ENCODE measurements around the gene ETFDH. TPM values are rescaled to one million over a fixed set of nuclear protein-coding genes. Genes with fewer than 3 reads are reported as not detected.
"Not testable (repeated sequence)": the region's sequence is repeated elsewhere in the genome, so short reads cannot be mapped to it uniquely, and the experiment has no call there.

ETFDH gene
- total RNA-seq, 1 donor from 2014 or later, result 30.4 TPM

DNA sequence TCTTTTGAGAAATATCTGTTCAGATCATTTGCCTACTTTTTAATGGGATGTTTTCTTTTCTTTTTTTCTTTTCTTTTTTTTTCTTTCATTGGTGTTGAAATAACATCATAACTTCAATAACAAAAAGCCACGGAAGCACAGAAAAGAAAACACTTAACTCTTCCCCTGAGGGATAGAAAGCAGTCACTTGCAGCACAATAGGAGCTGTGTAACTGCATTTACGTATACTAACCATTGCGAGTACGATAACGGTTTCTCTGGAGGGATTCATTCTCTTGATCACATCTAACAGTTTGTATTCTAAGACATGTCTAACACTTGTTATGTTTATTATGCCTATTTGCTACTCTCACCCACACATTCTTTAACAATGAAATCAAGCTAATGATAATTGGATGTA, 27.7 kb upstream of the ETFDH start:
- ATAC-seq (no peak), DNase-seq (no peak)
- Histone ChIP-seq H3K27ac (no peak overlapping the region), H3K36me3 (no peaks in the 10 kb centered on the region), H3K4me1 (no peaks in the 10 kb centered on the region), H3K9me3 (no peaks in the 10 kb centered on the region), H3K27me3 (no peaks in the 10 kb centered on the region), H3K4me3 (no peak overlapping the region)
- TF ChIP-seq, protein P1, sequence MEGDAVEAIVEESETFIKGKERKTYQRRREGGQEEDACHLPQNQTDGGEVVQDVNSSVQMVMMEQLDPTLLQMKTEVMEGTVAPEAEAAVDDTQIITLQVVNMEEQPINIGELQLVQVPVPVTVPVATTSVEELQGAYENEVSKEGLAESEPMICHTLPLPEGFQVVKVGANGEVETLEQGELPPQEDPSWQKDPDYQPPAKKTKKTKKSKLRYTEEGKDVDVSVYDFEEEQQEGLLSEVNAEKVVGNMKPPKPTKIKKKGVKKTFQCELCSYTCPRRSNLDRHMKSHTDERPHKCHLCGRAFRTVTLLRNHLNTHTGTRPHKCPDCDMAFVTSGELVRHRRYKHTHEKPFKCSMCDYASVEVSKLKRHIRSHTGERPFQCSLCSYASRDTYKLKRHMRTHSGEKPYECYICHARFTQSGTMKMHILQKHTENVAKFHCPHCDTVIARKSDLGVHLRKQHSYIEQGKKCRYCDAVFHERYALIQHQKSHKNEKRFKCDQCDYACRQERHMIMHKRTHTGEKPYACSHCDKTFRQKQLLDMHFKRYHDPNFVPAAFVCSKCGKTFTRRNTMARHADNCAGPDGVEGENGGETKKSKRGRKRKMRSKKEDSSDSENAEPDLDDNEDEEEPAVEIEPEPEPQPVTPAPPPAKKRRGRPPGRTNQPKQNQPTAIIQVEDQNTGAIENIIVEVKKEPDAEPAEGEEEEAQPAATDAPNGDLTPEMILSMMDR (IDR thresholded peaks at IDR 0.05), result no peak
- intact Hi-C loops (cut with DNase I), result no loop called here

DNA sequence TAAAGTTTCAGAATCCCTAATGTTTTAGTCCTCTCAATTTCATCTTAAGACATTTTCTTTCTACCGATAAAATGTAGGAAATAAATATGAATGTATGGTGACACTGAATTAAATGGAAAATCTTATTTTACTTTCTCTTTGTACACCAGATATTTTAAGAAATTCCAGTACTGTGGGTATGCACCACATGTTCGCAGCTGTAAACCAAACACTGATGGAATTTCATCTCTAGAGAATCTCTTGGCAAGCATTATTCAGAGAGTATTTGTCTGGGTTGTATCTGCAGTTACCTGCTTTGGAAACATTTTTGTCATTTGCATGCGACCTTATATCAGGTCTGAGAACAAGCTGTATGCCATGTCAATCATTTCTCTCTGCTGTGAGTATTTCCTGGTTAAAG, 27.3 kb upstream of the ETFDH start:
- intact Hi-C loops (cut with DNase I), result no loop called here
- Histone ChIP-seq H3K36me3 (no peaks in the 10 kb centered on the region), H3K27me3 (no peaks in the 10 kb centered on the region), H3K4me3 (no peak overlapping the region), H3K9me3 (no peaks in the 10 kb centered on the region), H3K27ac (no peak overlapping the region), H3K4me1 (no peaks in the 10 kb centered on the region)
- TF ChIP-seq, protein P1 (IDR thresholded peaks at IDR 0.05), result no peak
- ATAC-seq, result no peak
- DNase-seq, result no peak

DNA sequence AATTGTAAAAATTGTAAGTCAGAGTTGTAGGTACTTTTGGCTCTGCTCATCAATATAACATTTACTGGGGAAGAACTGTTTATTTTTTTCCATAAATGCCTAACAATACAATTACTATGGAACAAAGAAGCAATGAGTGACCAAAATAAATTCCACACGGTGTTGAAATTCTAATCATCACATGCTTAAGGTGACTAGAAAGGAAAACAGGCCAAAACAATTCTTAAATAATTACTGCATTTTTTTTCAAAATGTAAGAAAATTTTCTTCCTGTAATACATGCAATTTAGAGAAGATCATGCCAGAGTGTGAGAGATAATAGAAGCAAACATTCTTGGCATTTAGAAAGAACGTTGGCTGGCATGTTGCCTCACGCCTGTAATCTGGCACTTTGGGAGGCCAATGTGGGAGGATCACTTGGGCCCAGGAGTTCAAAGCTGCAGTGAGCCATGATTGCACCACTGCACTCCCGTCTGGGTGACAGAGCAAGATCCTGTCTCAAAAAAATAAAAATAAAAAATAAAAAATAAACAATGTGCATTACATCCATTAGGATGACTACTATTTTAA, 22.9 kb upstream of the ETFDH start:
- Histone ChIP-seq H3K27me3 (no peaks in the 10 kb centered on the region), H3K4me3 (no peak overlapping the region), H3K4me1 (no peaks in the 10 kb centered on the region), H3K27ac (no peak overlapping the region), H3K36me3 (no peaks in the 10 kb centered on the region), H3K9me3 (no peaks in the 10 kb centered on the region)
- ATAC-seq, result no peak
- TF ChIP-seq, protein P1 (IDR thresholded peaks at IDR 0.05), result no peak
- no peak for DNase-seq
- intact Hi-C loops (cut with DNase I), result no loop called here

DNA sequence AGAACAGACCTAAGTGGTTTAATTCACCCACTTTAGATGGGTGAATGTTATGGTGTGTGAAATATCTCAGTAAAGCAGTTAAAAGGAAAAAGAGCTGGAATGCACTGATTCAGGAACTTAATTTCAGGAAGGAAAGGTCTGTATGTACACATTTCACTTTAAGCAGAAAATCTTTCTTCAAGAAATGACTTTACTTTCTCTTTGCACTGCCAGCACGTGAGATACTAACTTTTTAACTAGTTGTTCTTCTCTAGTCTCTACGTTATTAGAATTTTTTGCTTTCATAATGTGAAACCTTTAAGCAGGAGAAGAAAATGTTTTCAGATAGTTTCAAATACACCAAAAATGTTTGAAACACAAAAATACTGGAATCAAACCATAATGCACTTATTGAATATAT, 19.2 kb upstream of the ETFDH start:
- DNase-seq (no peak), ATAC-seq (no peak)
- intact Hi-C loops (cut with DNase I), result no loop called here
- no peaks in the 10 kb centered on the region for H3K9me3 ChIP-seq
- no peak overlapping the region for H3K4me3 ChIP-seq
- TF ChIP-seq, protein P1 (IDR thresholded peaks at IDR 0.05), result no peak
- H3K27me3 ChIP-seq, result no peaks in the 10 kb centered on the region
- no peaks in the 10 kb centered on the region for H3K4me1 ChIP-seq
- no peaks in the 10 kb centered on the region for H3K36me3 ChIP-seq
- no peak overlapping the region for H3K27ac ChIP-seq

DNA sequence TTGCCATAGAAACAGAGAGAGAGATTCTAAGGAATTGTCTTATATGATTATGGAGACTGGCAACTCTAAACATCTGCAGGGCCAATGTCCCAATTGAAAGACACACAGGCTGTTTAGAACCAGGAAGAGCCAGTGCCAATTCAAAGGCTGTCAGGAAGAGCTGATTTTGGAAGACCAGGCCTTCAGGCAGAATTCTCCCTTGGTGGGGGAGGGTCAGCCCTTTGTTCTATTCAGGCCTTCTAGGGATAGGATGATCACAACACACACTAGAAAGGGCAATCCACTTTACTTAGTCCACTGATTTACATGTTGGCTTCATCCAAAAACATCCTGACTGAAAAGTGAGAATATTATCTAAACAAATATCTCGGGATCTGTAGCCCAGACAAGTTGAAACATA, 15.7 kb upstream of the ETFDH start:
- DNase-seq, result no peak
- H3K9me3 ChIP-seq, result no peaks in the 10 kb centered on the region
- TF ChIP-seq, protein P1 (IDR thresholded peaks at IDR 0.05), result no peak
- H3K4me1 ChIP-seq, result no peaks in the 10 kb centered on the region
- no peak for ATAC-seq
- no peaks in the 10 kb centered on the region for H3K27me3 ChIP-seq
- H3K4me3 ChIP-seq, result no peak overlapping the region
- H3K36me3 ChIP-seq, result no peaks in the 10 kb centered on the region
- intact Hi-C loops (cut with DNase I), result no loop called here
- H3K27ac ChIP-seq, result no peak overlapping the region

DNA sequence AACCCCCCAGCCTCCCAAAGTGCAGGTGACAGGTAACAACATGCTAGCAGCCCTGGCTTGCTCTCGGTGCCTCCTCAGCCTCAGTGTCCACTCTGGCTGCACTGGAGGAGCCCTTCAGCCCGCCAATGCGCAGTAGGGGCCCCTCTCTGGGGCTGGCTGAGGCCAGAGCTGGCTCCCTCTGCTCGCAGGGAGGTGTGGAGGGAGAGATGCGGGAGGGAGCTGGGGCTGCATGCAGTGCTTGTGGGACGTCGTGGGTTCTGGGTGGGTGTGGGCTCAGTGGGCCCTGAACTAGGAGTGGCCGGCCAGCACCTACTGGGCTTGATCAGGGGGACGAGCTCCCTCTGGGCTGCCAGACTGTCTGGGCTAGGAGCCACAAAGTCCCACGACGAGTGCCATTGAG, 14.8 kb upstream of the ETFDH start:
- Histone ChIP-seq H3K4me1 (no peaks in the 10 kb centered on the region), H3K27ac (no peak overlapping the region)
- DNase-seq, result no peak

DNA sequence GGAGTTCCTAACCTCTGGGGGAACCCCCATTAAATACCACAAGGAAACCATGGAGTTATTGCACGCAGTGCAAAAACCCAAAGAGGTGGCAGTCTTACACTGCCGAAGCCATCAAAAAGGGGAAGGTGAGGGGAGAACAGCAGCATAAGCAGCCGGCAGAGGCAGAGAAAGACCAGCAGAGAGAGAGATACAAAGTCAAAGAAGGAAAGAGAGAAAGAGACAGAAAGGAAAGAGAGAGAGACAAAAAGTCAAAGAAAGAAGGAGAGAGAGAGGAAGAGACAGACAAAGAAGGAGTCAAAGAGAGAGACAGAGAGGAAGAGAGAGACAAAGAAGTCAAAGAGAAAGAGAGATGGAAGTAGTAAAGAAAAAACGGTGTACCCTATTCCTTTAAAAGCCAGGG, 8.8 kb upstream of the ETFDH start:
- H3K27ac ChIP-seq; H3K4me3 ChIP-seq; intact Hi-C loops (cut with DNase I); DNase-seq; ATAC-seq; H3K4me1 ChIP-seq; H3K36me3 ChIP-seq; H3K9me3 ChIP-seq; H3K27me3 ChIP-seq: not testable (repeated sequence)

More for the DNA sequence above, 14.8 kb upstream of the ETFDH start:
- Histone ChIP-seq H3K4me3 (no peak overlapping the region), H3K27me3 (no peaks in the 10 kb centered on the region), H3K36me3 (no peaks in the 10 kb centered on the region), H3K9me3 (no peaks in the 10 kb centered on the region)
- no peak for ATAC-seq
- intact Hi-C loops (cut with DNase I), result no loop called here
- TF ChIP-seq, protein P1 (IDR thresholded peaks at IDR 0.05), result no peak

DNA sequence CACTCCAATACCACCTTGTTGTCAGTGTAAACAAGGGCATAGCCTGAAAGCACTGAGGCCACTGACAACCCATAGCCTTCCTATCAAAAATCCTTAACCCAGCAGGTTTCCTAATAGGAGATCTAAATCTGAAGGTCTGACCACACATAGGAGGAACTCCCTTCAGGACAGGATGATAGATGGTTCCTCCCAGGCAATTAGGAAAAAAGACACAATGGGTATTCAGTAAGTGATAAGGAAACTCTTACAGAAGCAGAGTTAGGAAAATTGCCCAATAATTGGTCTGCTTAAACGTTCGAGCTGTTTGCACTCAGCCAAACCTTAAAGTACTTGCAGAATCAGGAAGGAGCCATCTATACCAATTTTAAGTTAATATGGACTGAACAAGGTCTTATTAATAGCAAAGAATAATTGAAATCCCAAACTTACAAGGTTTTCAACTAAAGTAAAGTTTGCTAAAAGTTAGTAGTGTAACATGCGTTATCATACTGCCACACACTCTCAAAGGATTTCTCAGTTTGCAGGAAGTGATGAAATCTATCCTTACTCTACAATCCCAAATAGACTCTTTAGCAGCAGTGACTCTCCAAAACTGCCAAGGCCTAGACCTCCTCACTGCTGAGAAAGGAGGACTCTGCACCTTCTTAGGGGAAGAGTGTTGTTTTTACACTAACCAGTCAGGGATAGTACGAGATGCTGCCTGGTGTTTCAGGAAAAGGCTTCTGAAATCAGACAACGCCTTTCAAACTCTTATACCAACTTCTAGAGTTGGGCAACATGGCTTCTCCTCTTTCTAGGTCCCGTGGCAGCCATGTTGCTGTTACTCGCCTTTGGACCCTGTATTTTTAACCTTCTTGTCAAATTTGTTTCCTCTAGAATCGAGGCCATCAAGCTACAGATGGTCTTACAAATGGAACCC, 8.1 kb upstream of the ETFDH start:
- H3K36me3 ChIP-seq; H3K9me3 ChIP-seq; ATAC-seq; intact Hi-C loops (cut with DNase I); H3K27me3 ChIP-seq; H3K27ac ChIP-seq; H3K4me3 ChIP-seq; DNase-seq; H3K4me1 ChIP-seq: not testable (repeated sequence)

Measured in upper lobe of right lung (tissue), 1 donor.